GM19455 (cell line): Measurements from ENCODE around the gene BRI3BP.
"Not testable (repeated sequence)": the region's sequence is repeated elsewhere in the genome, so short reads cannot be mapped to it uniquely, and the experiment has no call there.

ENCODE experiments used
- ATAC-seq: cut with Tn5 transposase; IDR thresholded peaks from one replicate; pipeline ENCODE4 v1.9.1; 2021; ENCODE audit not compliant: unreplicated experiment

Gene BRI3BP

DNA sequence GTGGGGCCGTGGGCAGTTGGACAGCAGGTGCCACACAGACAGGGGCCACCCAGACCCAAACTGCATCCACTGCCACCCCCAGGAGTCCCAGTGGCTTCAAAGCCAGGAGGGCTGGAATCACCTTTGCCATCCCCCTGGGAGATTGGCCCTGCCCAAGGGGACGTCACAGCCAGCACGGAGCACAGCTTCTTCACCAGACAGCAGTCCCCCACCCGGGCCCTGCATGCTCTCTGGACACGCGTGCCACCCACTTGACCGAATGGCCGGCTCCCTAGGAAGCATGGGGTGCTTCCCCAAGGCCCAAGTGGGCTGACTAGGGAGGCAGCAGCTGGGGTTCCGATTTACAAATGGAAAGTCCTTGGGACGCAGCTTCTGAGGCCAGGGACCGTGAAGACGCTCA, 21.8 kb upstream of the BRI3BP start:
- no peak for ATAC-seq

DNA sequence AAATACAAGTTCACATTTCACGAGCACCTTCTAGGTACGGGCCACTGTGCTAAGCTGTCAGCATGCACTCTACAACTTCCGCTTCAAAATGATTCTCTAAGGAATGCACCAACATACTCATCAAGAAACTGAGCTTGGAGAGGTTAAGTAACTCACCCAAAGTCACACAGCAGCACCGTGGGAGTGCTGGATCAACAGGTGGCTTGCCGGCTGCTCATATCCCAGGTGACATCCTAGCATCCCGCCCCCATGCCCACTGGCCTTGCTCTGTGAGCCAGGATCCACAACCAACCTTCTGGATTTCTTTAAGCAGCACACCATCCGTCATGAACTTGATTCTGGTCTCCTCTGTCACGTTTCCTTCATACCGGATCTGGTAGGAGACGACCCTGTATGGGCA, 21.2 kb upstream of the BRI3BP start:
- ATAC-seq = no peak

DNA sequence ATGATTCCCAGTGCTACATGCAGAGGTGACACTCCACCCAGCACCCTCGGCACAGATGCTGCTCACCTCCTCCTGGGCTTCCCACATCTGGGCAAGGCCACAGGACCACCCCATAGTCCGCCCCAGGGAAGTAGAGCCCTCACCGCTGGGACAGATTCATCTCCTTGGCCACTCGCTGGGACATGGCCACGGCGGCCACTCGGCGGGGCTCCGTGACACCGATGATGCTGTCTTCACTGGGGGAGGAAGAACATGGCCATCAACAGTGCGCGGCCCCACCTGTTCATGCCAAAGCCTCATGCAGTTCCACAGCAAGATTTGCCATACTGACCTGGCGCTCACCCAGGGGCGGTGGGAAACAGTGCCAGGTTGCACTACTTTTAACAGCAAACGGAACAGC, 18.2 kb upstream of the BRI3BP start:
- no peak for ATAC-seq

DNA sequence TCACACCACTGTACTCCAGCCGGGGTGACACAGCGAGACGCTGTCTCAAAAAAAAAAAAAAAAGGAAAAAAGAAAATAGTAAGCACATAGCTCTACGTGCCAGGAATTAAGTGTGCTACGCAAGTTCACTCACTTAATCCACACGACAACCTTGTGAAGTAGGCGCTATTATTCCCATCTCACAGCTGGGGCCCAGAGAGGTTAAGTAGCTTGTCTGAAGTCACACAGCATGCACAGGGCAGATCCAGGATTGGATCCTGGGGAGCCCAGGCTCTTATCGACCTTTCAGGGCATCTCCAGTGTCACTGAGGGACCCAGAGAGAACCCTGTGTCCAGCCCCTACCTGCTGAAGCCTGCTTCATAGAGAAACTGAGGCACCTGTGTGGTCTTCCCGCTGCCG, 16.4 kb upstream of the BRI3BP start:
- no peak for ATAC-seq

DNA sequence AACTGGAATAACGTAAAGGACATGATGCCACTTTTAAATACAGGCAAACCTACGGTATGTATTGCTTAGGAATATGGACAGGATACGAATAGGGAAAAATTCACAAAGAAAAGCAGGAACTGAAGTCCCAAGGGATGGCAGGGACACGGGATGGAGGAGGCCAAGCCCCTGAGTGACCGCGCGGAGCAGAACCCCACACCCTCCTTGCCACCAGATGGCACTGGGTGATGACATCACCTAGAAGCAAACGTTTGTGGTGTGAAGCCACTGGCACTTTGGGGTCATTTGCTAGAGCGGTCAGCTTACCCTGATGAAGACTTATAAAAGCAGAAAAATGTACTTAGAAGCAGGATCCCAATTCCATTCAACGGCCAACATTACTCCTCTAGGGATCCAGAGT, 13.9 kb upstream of the BRI3BP start:
- ATAC-seq = no peak

DNA sequence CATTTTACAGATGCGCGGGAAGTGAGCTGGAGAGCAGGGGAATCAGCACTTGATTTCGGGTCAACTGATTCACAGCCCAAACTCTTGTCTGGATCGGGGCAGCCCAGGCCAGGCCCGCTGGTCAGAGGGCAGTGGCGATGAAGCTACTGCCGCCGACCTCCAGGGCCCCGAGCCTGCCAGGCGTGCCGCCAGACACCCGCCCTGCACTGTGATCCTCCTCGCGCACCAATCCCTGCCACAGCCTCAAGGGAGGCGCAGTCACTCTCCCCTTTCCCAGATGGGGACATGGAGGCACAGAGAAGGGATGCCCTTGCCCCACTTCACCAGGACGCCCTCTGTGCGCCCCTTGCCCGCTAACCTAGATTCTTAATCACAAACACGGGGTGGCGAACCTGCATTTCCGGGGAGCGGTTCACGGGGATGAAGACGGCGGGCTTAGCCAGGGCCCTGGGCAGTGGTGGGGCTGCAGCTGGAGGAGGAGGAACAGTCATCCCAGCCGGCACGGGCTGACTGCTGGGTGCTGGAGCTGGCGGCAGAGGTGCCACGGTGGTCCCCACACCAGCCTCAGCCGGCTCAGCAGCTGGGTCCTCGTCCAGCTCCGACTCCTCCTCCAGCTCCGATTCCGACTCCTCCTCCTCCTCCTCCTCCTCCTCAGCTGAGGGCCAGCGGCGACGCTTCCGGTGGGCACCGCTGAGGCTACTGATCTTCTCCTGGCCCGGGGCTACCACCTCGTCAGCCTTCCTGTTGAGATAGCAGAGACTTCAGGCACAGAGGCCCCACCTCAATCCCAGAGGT, 13.2 kb upstream of the BRI3BP start:
- ATAC-seq = no peak

DNA sequence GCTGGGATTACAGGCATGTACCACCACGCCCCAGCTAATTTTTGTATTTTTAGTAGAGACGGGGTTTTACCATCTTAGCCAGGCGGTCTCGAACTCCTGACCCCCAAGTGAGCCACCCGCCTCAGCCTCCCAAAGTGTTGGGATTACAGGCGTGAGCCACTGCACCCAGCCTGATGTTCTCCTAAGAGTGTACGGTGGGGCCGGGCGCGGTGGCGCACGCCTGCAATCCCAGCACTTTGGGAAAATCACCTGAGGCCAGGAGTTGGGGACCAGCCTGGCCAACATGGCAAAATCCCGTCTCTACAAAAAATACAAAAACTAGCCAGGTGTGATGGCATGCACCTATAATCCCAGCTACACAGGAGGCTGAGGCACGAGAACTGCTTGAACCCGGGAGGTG, 6.6 kb upstream of the BRI3BP start:
- ATAC-seq = not testable (repeated sequence)

DNA sequence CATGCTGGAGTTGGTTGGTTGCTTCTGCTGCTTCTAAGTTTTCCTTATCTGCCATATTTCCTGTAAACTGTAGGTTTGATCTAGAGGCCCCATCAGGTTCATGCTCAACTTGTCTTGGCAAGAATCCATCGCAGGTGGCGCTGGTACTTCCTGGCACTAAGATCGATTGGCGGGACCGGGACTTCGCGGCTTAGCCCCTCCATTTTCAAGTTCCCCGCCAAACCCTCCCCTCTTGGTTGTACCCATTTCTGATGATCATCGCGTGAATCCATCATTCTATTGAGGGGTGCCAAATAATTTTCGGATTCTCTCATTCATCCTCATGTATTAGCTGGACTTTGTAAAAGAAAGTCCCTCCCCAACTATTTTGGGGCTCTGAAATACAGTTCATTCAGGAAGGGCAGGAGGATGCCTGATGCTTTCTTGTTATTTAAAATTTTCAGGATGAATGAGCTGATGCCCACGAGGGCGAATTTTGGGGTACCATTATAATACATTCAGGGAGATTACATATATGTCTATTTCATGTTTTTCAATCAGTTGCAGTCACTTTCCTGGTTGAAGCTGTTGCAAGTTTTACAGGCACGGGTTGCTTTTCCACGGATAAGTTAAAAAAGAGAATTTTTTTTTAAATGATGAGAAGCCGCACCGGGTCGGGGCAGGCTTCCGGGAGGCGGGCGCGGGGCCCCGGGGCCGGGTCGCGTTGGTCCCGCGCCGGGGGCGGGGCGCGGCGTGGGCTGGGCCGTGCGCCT, 395 bp upstream of the BRI3BP start:
- no peak for ATAC-seq

DNA sequence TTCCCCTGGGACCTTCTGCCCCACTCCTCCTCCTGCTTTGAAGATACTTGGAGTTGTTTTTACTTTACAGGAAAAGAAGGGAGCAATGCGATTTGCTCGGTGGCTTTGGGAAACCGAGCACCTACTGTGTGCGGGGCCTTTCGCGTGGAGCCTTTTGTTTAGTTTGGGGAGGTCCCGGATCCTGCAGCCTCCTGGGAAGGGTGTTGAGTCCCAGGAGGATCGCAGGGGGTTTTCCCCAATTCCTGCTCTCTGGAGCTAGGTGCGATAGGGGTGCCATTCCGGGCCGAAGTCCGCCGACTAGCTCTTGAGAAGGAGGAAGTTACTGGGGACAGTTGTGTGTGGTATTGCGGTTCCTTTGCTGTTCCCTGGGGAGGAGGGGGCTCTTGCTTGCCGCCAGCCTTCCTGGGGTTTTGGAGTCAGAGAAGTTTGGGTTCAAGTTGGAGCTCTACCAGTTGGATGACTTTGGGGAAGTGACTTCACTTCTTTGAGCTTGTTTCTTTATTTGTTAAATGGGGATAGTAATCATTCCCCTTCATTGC, 1.1 kb downstream of the BRI3BP start:
- ATAC-seq = no peak

DNA sequence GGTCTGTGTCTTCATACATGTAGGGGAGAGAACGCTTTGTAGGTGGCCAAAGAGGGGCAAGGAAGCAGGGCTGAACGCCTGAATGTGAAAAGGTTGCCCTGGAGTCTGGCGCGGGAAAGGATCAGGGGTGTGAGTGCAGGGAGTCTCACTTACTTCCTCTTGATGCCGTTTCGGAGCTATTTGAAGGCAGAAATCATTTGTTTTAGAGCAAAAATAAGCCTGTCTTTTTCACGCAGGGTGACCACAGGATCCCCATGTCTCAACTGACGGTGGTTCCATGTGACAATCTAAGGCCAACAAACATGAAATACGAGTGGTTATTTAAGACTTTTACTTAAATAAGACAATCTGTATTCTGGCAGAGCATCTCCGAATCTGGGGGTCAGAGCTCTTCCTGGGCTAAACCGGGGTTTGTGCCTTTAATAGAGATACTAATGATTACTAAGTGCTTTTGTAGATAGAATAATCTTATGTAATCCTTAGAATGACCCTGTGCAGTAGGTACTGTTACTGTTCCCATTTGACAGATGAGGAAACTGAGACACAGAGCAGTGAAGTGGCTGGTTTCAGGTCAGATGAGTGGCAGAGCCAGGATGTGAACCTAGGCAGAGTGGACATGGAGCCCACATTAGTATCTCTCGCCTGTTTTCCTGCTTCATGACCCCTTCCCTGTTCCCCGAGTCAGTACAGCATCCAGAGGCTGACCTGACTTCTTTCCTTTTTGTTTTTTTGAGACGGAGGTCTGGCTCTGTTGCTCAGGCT, 1.9 kb downstream of the BRI3BP start:
- no peak for ATAC-seq

DNA sequence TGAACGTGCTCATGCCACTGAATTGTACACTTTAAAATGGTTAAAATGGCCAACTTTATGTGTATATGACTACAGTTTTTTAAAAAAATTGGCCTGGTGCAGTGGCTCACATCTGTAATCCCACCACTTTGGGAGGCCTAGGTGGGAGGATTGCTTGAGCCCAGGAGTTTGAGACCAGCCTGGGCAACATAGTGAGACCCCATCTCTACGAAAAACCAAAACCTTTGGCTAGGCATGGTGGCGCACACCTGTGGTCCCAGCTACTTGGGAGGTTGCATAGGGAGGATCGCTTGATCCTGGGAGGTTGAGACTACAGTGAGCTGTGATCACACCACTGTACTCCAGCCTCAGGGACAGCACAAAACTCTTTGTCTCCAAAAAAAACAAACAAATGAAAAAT, 5.3 kb downstream of the BRI3BP start:
- no peak for ATAC-seq

DNA sequence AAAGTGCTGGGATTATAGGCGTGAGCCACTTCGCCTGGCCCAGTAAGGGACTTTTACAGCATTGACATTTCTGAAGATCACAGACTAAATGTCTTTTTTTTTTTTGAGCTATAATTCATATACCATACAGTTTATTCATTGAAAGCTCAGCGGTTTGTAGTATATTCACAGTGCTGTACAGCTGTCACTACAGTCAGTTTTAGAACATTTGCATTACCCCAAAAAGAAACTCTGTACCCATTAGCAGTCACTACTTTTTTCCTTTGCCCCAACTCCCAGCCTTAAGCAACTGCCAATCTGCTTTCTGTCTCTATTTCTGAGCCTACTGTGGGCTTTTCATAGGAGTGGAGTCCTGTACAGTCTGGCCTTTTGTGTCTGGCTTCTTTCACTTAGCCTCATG, 8.2 kb downstream of the BRI3BP start:
- no peak for ATAC-seq

DNA sequence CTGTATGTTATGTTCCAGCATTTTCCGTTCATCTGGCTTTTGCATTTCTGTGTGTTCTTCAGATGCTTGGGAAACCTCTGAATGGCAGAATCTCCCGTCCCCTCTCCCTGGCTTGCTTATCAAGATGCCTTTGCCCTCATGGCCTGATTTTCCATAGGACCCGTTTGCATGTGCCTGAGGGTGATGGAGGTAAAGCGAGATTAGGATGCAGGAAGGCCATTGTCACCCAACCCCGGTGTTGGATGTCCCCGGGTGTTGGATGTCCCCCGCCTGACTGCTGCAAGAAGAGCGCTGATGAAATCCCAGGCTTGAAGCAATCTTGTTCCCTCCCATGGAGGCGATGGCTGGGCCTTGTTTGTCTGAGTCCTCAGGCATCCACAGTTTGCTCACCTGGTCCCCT, 9.6 kb downstream of the BRI3BP start:
- ATAC-seq = no peak

DNA sequence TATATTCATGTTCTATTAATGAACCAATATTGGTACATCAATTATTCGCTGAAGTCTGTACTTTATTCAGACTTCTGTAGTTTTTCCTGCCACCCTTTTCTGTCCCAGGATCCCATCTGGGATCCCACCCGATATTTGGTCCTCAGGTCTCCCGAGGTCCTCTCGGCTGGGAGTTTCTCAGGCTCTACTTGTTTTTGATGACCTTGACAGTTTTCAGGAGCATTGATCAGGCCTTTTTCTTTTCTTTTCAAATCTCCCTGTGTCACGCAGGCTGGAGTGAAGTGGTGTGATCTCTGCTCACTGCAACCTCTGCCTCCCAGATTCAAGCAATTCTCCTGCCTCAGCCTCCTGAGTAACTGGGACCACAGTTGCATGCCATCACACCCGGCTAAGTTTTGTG, 11.2 kb downstream of the BRI3BP start:
- no peak for ATAC-seq

DNA sequence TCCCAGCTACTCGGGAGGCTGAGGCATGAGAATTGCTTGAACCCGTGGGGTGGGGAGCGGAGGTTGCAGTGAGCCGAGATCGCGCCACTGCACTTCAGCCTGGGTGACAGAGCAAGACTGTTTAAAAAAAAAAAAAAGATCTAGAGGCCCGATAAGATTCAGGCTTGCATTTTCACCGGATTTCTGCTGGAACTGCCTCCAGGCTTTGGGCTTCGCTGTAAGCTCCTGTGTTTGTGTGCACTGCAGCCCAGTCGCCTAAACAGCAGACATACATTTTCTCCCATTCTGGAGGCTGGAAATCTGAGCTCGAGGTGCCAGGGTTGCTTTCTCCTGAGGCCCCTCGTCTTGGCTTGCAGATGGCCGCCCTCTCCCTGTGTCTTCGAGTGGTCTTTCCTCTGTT, 12.2 kb downstream of the BRI3BP start:
- no peak for ATAC-seq

DNA sequence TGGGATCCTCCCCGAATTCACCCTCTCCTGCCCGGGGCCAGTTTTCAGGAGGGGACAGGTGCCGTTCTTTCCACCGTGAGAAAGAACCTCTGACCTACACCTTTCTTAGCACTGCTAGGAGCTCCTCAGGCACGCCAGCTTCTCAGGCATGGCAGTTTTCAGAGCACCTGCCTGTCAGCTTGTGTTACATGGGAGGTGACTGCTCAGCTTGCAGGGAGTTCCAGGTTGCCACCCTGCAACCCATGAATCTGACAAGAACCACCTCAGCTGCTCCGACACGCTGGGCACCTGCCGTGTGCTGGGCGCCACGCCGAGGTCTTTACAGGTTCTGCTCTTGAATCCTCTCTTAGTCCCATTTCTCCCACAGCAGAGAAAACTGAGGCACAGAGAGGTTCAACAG, 12.9 kb downstream of the BRI3BP start:
- ATAC-seq = no peak

DNA sequence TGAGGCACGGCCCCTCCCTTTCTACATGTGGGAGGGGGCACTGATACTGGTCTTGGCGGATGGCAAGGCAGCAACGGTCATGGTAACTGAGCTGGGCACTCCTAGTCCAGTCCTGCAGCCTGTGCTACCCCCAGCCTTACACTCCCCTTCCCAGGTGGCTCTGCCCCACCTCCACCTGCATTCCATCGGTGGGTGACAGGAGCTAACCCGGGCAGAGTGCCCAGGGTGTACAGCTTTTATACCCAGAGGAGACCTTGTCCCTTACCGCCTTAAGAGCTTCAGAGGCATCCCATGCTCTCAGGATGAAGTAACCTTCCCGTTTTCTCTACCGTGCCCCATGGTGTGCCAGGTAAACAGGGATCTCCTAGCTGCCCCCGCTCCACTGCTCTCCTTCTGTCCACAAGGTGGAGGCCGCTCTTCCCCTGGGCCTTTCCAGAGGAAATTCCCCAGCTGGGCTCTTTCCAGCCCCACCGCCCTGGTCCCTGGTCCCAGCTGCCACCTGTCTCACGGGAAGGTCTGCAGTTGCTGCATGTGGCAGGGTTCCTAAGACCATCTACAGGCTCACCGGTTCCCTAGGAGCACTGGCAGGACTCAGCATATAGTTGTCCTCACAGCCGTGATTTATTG, 20.5 kb downstream of the BRI3BP start:
- ATAC-seq = no peak

DNA sequence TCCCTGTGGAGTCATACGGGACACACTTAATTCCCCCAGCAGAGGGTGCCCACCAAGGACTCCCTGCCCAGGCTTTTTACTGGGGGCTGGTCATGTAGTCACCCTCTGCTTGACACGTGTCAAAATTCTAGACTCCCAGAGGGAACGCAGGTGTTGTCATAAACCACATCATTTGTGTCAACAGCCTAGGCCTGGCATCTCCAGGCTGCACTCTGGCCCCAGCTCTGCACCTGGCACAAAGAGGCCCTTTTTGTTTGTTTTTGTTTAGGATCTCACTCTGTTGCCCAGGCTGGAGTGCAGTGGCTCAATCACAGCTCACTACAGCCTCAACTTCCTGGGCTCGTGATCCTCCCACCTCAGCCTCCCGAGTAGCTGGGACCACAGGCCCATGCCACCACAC, 21.1 kb downstream of the BRI3BP start:
- no peak for ATAC-seq

DNA sequence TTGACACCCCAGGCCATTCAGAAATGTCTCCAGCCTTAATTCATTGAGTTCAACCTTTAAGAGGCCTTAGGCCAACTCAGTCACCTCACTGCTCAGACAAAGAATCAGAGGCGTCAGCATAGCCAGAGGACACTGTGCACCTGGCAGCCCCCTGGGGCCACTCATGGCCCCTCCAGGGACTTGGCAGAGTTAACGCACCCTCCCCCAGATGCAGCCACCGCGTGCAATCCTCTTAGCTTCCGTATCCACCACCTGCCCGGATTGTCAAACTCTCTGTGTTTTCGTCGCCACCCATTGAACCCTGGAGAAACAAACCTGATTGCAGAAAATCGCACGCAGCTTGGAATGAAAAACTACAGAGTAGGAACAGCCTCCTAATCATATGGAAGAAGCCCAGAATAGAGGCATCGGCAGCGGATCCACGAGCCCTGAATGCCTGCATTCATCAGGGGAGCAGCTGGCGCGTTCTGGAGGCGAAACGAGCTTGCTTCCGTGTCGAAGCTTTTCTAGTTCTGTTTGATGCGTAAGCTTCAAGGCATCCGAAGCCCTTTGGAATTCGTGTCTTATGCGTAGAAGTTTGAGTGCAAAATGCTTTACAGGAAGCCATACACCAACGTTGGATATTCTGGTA, 22.4 kb downstream of the BRI3BP start:
- ATAC-seq = no peak

DNA sequence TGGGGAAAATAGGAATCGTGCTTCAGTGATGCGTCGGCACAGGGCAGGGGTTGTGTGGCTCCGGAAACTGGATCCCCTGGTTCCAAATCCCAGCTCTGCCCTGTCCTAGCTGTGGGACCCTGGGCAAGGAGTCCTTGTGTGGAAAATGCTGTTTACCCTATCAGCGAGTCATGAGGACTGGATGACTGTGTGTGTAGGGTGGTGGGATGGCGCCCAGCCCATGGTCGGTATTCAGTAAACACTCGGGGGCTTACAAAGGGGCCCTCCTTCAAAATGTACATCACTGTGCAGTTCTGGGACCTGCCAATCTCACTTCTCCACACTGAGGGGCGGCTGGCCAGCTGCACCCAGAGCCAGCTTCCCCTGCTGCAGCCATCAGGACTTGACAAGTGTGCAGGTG, 24.4 kb downstream of the BRI3BP start:
- ATAC-seq = no peak

DNA sequence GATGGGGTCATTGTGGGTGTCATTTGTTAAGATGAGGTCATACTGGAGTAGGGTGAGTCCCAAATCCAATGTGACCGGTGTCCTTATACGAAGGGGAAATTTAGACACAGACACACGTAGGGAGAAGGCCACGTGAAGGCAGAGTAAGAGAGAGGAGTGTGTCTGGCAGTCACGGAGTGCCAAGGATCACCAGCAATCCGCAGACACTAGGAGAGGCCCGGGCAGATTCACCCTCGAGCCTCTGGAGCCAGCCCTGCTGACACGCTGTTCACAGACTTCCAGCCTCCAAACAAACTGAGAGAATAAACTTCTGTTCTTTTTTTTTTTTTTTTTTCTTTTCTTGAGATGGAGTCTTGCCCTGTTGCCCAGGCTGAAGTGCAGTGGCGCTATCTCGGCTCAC, 24.9 kb downstream of the BRI3BP start:
- no peak for ATAC-seq
